ENCODE data around the gene BTN1A1.
"Not testable (repeated sequence)": the region's sequence is repeated elsewhere in the genome, so short reads cannot be mapped to it uniquely, and the experiment has no call there.

Gene BTN1A1

DNA sequence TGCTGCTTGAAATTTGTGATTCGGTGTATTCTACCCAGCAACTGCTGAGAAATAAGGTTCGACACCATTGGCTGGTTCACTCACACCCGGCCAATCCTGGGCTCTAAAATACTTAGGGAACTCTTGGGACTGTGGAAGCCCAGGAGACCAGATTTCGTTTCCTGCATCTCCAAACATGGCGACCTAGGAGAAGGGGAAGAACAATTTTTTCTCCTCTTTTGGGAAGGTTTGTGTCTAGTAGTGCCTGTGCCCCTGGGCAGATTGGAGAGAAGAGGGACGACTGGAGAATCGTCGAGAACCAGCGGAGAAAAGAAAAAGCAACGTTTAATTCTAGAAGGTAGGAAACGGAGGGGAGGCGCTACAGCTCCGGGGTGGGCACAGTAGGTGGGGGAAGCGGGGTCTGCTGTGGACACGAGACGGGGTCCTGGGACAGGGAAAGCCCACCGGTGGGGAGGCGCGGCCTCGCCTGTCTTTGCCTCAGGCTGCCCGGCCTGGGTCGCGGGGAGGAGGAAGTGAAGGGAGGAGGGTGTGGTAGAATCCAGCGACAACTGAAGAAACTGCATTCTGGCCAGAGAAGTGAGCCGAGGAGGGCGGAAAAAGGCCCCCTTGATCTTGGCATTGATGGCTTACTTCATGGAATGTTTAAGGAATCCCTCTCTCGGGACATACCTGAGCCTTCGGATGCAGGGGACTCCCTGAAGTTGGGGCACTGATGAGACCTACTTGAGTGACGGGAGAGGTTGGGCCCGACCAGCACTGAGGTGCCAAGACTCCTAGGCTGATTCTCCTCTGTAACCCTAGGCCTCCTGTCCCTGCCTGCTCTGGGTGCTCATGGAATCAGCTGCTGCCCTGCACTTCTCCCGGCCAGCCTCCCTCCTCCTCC is 42.1 kb upstream of the BTN1A1 start, which contains the start of gene BTN2A1:
Gene BTN2A1, plus strand, starts transcription at position 150 of the 883 bp plus-strand sequence. Its CDS starts 682 bp downstream, at position 832.
- H3K27ac ChIP-seq: peak within 1 kb of the TSS; percentile 95
- peaks cover 34 to 35% of the 10 kb centered on the region in 2 experiments for H3K4me1 ChIP-seq (ENCODE audit: control insufficient read depth in 1 of 2, insufficient read depth in 1 of 2, low read depth in 1 of 2, low read length in 1 of 2)
- H3K9me3 ChIP-seq: no peaks in the 10 kb centered on the region
- TF ChIP-seq CTCF (IDR thresholded peaks at IDR 0.05): no peak
- no peaks in the 10 kb centered on the region for H3K27me3 ChIP-seq
- H3K36me3 ChIP-seq: peaks cover 41% of the 10 kb centered on the region
- H3K4me3 ChIP-seq (ENCODE audit: low read depth in 1 of 2, low read length in 1 of 2): peak within 1 kb of the TSS; percentile 91 to 95

DNA sequence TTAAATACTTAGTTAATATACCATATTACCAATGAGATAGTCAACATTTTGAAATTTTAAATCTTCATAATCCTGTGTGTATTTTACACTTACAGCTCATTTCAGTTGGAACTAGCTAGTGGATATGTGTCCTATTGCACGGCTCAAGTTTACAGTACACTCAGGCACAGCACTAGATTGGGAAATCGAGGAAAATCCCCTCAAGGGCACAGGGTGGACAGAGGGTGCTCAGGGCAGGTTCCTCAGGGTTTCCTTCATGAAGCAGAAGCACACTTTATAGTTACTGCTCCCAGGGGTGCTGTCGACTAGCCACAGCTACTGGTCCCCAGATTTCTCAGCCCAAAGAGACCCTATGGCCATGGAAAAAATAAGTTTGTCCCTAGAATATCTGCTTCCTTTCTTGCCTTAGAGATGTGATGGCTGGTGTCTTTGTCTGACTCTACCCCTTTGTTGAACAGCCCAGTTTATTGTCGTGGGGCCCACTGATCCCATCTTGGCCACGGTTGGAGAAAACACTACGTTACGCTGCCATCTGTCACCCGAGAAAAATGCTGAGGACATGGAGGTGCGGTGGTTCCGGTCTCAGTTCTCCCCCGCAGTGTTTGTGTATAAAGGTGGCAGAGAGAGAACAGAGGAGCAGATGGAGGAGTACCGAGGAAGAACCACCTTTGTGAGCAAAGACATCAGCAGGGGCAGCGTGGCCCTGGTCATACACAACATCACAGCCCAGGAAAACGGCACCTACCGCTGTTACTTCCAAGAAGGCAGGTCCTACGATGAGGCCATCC is 40.9 kb upstream of the BTN1A1 start:
- Histone ChIP-seq H3K4me1 (ENCODE audit: control insufficient read depth in 1 of 2, insufficient read depth in 1 of 2, low read depth in 1 of 2, low read length in 1 of 2) (peaks cover 34 to 35% of the 10 kb centered on the region in 2 experiments), H3K36me3 (peaks cover 52% of the 10 kb centered on the region)
- no peak for TF ChIP-seq CTCF (IDR thresholded peaks at IDR 0.05)

DNA sequence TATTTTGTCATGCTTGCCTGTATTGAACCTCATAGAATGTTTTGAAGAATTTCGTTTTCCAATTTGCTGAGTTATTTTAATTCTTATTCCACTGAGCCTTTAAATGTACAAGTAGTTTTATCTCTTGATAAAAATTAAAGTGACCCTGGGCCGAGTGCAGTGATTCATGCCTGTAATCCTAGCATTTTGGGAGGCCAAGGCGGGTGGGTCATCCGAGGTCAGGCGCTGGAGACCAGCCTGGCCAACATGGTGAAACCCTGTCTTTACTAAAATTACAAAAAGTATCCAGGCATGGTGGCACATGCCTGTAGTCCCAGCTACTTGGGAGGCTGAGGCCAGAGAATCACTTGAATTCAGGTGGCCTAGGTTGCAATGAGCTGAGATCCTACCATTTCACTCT is 38.8 kb upstream of the BTN1A1 start:
- H3K27me3 ChIP-seq, H3K9me3 ChIP-seq, H3K27ac ChIP-seq: not testable (repeated sequence)
- Histone ChIP-seq H3K4me3 (ENCODE audit: low read depth in 1 of 2, low read length in 1 of 2) (peak overlapping the region in 1 of 2 experiments; percentile 95), H3K4me1 (ENCODE audit: control insufficient read depth in 1 of 2, insufficient read depth in 1 of 2, low read depth in 1 of 2, low read length in 1 of 2) (peaks cover 45 to 46% of the 10 kb centered on the region in 2 experiments), H3K36me3 (peaks cover 74% of the 10 kb centered on the region)

More for the DNA sequence above, 40.9 kb upstream of the BTN1A1 start:
- no peaks in the 10 kb centered on the region for H3K9me3 ChIP-seq
- H3K4me3 ChIP-seq (ENCODE audit: low read depth in 1 of 2, low read length in 1 of 2): peak overlapping the region; percentile 91 to 95
- no peaks in the 10 kb centered on the region for H3K27me3 ChIP-seq
- H3K27ac ChIP-seq: peak overlapping the region; percentile 95

DNA sequence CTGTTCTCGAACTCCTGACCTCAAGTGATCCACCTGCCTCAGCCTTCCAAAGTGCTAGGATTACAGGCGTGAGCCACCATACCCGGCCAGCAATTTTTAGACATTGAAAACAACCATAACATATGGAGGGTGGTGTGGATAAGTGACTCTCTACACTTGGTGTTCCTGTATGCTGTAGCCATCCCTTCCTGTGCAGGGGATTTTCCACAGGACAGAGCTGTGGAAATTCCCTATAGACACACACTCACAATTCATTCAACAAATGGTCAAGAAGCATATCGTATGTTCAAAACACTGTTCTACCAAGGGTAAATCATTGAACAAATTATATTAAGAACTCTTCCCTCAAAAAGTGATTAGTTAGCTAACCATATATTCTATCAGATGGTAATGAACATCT is 36.1 kb upstream of the BTN1A1 start:
- H3K27me3 ChIP-seq: no peaks in the 10 kb centered on the region
- no peak for TF ChIP-seq CTCF (IDR thresholded peaks at IDR 0.05)
- peaks cover 33 to 37% of the 10 kb centered on the region in 2 experiments for H3K4me1 ChIP-seq (ENCODE audit: control insufficient read depth in 1 of 2, insufficient read depth in 1 of 2, low read depth in 1 of 2, low read length in 1 of 2)
- H3K4me3 ChIP-seq (ENCODE audit: low read depth in 1 of 2, low read length in 1 of 2): no peak overlapping the region
- H3K36me3 ChIP-seq: peaks cover 98% of the 10 kb centered on the region
- peak overlapping the region; percentile 74 for H3K27ac ChIP-seq
- no peaks in the 10 kb centered on the region for H3K9me3 ChIP-seq

DNA sequence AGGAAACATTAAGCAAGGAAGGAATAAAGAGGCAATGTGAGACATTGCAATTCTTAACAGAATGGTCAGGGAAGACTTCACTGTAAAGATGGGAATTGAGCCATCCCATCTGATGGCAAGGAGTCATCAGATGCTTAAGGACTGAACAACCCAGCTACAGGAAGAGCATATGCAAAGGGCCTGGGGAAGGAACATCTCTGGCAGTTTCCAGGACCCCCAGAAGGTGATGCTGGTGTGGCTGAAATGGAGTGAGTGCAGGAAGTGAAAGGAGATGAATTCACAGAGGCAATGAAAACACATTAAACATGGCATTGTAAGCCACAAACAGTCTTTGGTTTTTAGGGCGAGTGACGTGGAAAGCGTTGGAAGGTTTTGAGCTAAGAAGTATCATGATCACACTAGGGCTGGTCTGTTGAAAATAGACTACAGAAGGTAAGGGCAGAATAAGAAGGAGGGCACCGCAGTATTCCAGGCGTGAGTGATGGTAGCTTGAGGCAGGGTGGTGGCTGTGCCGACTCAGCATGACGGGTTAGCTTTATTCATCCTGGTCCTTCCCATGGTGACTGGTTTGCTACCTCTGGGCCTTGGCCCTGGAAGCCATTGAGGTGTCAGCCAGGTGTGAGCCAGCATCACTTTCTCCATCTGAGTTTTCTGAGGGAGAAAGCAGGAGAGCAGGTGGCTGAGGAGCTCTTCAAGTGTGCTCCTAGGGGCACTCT is 35.5 kb upstream of the BTN1A1 start:
- H3K27me3 ChIP-seq: no peaks in the 10 kb centered on the region
- peak overlapping the region; percentile 74 for H3K27ac ChIP-seq
- H3K9me3 ChIP-seq: no peaks in the 10 kb centered on the region
- H3K4me3 ChIP-seq (ENCODE audit: low read depth in 1 of 2, low read length in 1 of 2): no peak overlapping the region
- H3K36me3 ChIP-seq: peaks cover 98% of the 10 kb centered on the region
- no peak for TF ChIP-seq CTCF (IDR thresholded peaks at IDR 0.05)
- H3K4me1 ChIP-seq (ENCODE audit: control insufficient read depth in 1 of 2, insufficient read depth in 1 of 2, low read depth in 1 of 2, low read length in 1 of 2): peaks cover 28 to 32% of the 10 kb centered on the region in 2 experiments

All from neutrophil (primary cell).